Measurements from ENCODE around the gene SUCLG1. TPM values are rescaled to one million over a fixed set of nuclear protein-coding genes. Genes with fewer than 3 reads are reported as not detected.

SUCLG1 gene
- polyA plus RNA-seq, 1 of the 3 experiments (the other 2 are of a cell fraction): 32.7 TPM

GRCh38 chr2:84450288-84451227 is 8.5 kb downstream of the SUCLG1 start:
- POLR2A ChIA-PET: no interaction called here
- WGBS (ENCODE audit: low lambda C conversion rate): 100% methylated on average over 2 of the region's 2 CpGs
- Histone ChIP-seq H3K4me3 (ENCODE audit: low read depth in 2 of 2, low read length in 1 of 2) (no peak overlapping the region), H2AFZ (ENCODE audit: low read depth) (no peak overlapping the region), H3K27ac (ENCODE audit: low read depth in 2 of 2, low read length in 1 of 2) (no peak overlapping the region), H3K9me2 (no peaks in the 10 kb centered on the region), H3K9me3 (no peaks in the 10 kb centered on the region), H3F3A (replicated peaks; ENCODE audit: insufficient read depth) (peaks cover 4% of the 10 kb centered on the region), H3K4me2 (no peak overlapping the region), H3K27me3 (ENCODE audit: insufficient read depth) (no peaks in the 10 kb centered on the region), H3K9ac (no peak overlapping the region), H3K79me2 (ENCODE audit: insufficient read depth) (peaks cover 77% of the 10 kb centered on the region), H3K36me3 (replicated peaks in 1 of 2; ENCODE audit: control insufficient read depth in 1 of 2, insufficient read depth in 2 of 2, low read length in 1 of 2) (peaks cover 17 to 22% of the 10 kb centered on the region in 2 experiments), H4K20me1 (ENCODE audit: insufficient read depth) (peaks cover 32% of the 10 kb centered on the region), H3K4me1 (ENCODE audit: control insufficient read depth in 1 of 2, insufficient read depth in 2 of 2, low read depth in 1 of 2, low read length in 1 of 2) (peaks cover 0 to 7% of the 10 kb centered on the region in 2 experiments; a peak in 1 of 4 replicates)
- TF ChIP-seq MEF2A (IDR thresholded peaks at IDR 0.05; ENCODE audit: borderline replicate concordance, low read depth) (no peak), MXI1 (IDR thresholded peaks at IDR 0.05; ENCODE audit: low read depth, low read length) (no peak), GABPA (IDR thresholded peaks at IDR 0.05; ENCODE audit: low read depth) (no peak), EZH2phosphoT487 (IDR thresholded peaks at IDR 0.05; ENCODE audit: borderline replicate concordance, low read depth) (no peak), ELF1 (IDR thresholded peaks at IDR 0.05) (no peak)
- no peak for DNase-seq
- CTCF ChIA-PET: interaction anchor here (1.0 to 1.5 kb wide), 2 partner anchors 11 to 27 kb away, joined by 3 read pairs; no protein-coding TSS in a partner anchor

- H3K9me2 ChIP-seq: no peaks in the 10 kb centered on the region
- CTCF ChIA-PET: interaction anchor here (1.5 kb wide), 1 partner anchor 12 kb away, joined by 3 read pairs; no protein-coding TSS in a partner anchor
- no peak overlapping the region for H3K9ac ChIP-seq
- TF ChIP-seq ZBTB33 (IDR thresholded peaks at IDR 0.05; ENCODE audit: borderline replicate concordance, low read depth) (no peak), RXRA (IDR thresholded peaks at IDR 0.05; ENCODE audit: borderline replicate concordance, low read depth) (no peak), EP300 (IDR thresholded peaks at IDR 0.05; ENCODE audit: borderline replicate concordance in 1 of 2, low read depth in 1 of 2, low read length in 1 of 2) (no peak), CHD2 (IDR thresholded peaks at IDR 0.05; ENCODE audit: low read length, partially characterized antibody) (no peak), RFX5 (IDR thresholded peaks at IDR 0.05; ENCODE audit: low read length) (no peak), EZH2phosphoT487 (IDR thresholded peaks at IDR 0.05; ENCODE audit: borderline replicate concordance, low read depth) (no peak), ELF1 (IDR thresholded peaks at IDR 0.05) (no peak), NRF1 (IDR thresholded peaks at IDR 0.05; ENCODE audit: low read depth, low read length) (no peak), SMC3 (IDR thresholded peaks at IDR 0.05; ENCODE audit: low read depth, low read length) (no peak), CTCF (IDR thresholded peaks at IDR 0.05) (no peak), FOSL2 (IDR thresholded peaks at IDR 0.05; ENCODE audit: borderline replicate concordance, low read depth) (no peak), RAD21 (IDR thresholded peaks at IDR 0.05; ENCODE audit: low read length) (no peak), USF1 (IDR thresholded peaks at IDR 0.05; ENCODE audit: borderline replicate concordance, low read depth) (no peak), TCF12 (IDR thresholded peaks at IDR 0.05) (no peak), SIN3A (IDR thresholded peaks at IDR 0.05; ENCODE audit: borderline replicate concordance, low read depth, low read length) (no peak), POLR2AphosphoS5 (IDR thresholded peaks at IDR 0.05; ENCODE audit: low read depth, low read length) (no peak)
- H3K27me3 ChIP-seq (ENCODE audit: insufficient read depth): no peaks in the 10 kb centered on the region
- peaks cover 0 to 7% of the 10 kb centered on the region in 2 experiments; a peak in 1 of 4 replicates for H3K4me1 ChIP-seq (ENCODE audit: control insufficient read depth in 1 of 2, insufficient read depth in 2 of 2, low read depth in 1 of 2, low read length in 1 of 2)
- no peaks in the 10 kb centered on the region for H3K9me3 ChIP-seq
- H3K79me2 ChIP-seq (ENCODE audit: insufficient read depth): peaks cover 68% of the 10 kb centered on the region
- no peak for DNase-seq
- no peak overlapping the region for H3K4me2 ChIP-seq
- peaks cover 19 to 22% of the 10 kb centered on the region in 2 experiments for H3K36me3 ChIP-seq (replicated peaks in 1 of 2; ENCODE audit: control insufficient read depth in 1 of 2, insufficient read depth in 2 of 2, low read length in 1 of 2)
- no peak overlapping the region for H3K4me3 ChIP-seq (ENCODE audit: low read depth in 2 of 2, low read length in 1 of 2)
- no peak overlapping the region for H3K27ac ChIP-seq (ENCODE audit: low read depth in 2 of 2, low read length in 1 of 2)
- POLR2A ChIA-PET: no interaction called here
- peaks cover 4% of the 10 kb centered on the region for H3F3A ChIP-seq (replicated peaks; ENCODE audit: insufficient read depth)
- H4K20me1 ChIP-seq (ENCODE audit: insufficient read depth): peaks cover 32% of the 10 kb centered on the region
- no peak overlapping the region for H2AFZ ChIP-seq (ENCODE audit: low read depth)
- WGBS (ENCODE audit: low lambda C conversion rate): 91% methylated on average over 6 of the region's 6 CpGs
Observed at GRCh38 chr2:84449711-84450110, 9.4 kb downstream of the SUCLG1 start.

Data from SK-N-SH (cell line).